Activated T-helper 1 cell treated with anti-CD3 and anti-CD28 coated beads, Interleukin-2, amount 50 U/mL, for 16 hours (primary cell): ENCODE data around the gene MTHFR.

Experiments used
- DNase-seq, 2 donors: peaks; one replicate each; pipeline ENCODE4 v3.0.0-alpha.2; 2020; ENCODE audit warnings: low read depth in 1 of 2, low spot score in 1 of 2

Gene MTHFR

DNA sequence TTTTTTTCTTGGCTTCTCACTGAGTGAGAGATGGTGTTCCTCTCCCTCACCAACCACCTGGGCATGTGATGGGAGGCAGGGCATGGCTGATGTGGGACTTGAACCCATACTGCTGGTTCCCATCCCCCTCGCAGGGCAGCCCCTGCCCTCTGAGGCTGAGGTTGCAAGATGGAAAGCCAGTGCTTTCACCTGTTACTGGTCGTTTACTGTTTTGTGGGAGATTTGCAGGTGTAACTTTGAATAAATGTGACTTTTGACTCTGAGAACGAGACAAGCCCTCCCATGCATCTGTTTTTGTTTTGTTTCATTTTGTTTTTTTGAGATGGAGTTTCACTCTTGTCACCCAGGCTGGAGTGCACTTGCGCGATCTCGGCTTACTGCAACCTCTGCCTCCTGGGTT is 22.2 kb downstream of the MTHFR start:
- no peak for DNase-seq

- no peak for DNase-seq
Measured at GRCh38 chr1:11782127-11782708, 23.5 kb downstream of the MTHFR start.

- no peak for DNase-seq
Measured at GRCh38 chr1:11781297-11781696, 24.5 kb downstream of the MTHFR start.

- no peak for DNase-seq
Measured at GRCh38 chr1:11780380-11781147, 25.2 kb downstream of the MTHFR start.

GRCh38 chr1:11779715-11780379 is 25.9 kb downstream of the MTHFR start:
- no peak for DNase-seq

DNA sequence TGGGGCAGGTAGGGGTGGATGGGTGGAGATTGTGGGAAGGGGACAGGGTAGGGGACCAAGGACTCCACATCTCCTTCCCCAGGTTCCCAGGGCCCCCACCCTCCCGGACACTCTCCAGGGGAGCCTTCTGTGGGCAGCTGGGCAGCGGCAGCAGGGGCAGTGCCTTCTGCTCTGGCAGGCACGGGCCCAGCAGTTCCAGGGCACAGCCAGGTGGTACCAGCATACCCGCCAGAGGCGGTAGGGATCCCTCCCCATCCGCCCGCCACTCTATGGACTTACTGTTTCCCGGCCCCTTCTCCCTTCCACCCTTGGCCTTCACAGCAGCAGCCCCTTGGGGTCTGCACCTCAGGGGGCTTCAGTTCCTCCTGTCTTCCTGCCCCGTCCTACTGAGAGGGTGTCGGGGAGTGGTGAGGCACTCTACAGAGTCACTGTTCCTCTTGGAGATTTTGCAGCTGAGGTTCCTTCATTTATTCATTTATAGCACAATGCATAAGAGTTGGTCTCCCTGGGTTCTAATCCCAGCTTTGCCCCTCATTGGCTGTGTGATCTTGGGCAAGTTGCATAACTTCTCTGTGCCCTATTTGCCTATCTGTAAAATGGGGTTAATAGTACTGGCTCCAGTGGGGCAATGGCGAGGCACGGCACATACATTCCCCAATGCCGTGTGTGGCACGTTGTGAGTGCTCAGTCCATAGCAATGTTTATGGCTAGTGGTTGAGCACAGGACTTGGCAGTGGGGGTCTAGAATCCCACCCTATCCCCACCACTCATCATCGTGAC is 26.7 kb downstream of the MTHFR start:
- DNase-seq: no peak

DNA sequence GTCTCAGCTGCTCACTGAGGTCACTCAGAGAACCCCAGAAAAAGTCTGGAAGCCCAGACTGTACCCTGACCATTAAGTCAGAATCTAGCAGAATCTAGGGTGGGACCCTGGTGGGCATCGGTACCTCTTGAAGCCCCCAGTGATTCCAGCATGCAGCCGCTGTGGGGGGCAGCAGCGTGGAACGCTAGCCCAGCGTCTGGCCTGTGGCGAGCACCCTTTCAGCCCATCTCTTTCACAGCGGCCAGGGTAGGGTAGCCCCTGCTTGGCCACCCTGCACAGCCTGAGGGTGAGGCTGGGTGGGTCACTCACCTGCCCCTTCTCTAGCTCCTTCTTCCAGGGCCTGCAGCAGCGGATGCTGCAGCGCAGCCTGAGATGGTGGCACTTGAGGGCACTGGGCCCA is 27.4 kb downstream of the MTHFR start:
- DNase-seq: no peak

- no peak for DNase-seq
Measured at GRCh38 chr1:11777658-11778322, 28.0 kb downstream of the MTHFR start.

- DNase-seq: no peak
Measured at GRCh38 chr1:11774753-11775152, 31.0 kb downstream of the MTHFR start.

DNA sequence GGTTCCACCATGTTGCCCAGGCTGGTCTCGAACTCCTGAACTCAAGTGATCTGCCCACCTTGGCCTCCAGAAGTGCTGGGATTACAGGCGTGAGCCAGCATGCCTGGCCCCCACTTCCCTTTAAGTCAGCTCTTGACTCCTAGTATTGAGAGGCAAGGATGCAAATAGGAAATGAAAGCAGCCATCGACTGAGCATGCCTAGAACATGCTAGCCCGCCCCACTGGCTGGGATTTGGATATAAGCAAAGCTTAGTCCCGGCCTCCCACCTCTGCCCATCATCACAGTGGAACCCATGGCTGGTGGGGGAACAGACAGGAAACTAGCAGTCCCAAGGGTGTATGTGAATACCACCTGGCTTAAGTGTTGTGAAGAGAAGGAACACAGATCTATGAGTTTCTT is 33.3 kb downstream of the MTHFR start:
- no peak for DNase-seq

GRCh38 chr1:11771481-11772043 is 34.2 kb downstream of the MTHFR start:
- no peak for DNase-seq

DNA sequence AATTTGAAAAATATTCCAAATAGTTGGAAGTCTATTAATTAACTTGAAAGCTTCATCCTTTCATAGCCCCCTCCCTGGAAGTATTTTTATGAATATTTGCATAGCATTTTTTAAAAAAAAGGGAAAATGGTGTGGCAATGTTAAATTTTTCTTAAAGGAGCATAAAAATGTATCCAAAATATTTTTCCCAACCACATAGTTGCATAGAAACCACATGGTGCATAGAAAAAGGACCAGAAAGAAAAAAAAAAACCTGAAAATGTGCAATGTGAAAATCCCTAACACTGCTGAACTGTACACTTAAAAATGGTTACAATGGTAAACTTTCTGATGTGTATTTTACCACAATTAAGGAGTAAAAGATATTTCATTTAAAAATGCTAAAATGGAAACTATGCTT is 35.8 kb downstream of the MTHFR start:
- DNase-seq: no peak

GRCh38 chr1:11769274-11769673 is 36.5 kb downstream of the MTHFR start:
- DNase-seq: no peak

DNA sequence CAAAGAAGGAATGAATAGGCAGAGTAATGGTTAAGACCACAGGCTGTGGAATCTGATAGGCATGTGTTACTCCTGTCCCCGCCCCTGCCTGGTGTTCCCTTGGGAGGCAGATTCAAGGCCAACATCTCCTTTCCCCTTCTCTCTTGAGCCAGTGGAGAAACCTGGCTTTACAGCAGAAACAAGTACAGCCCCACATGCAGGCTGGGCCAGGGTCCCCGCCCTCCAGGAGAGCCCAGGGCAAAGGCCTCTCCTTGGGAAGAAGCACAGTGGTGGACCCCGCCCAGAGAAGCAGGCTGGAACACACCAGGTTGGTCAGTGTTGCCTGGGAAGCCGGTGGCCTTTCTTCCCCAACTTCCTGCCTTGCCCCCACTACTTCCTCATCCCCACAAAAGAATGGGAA is 36.9 kb downstream of the MTHFR start:
- DNase-seq: no peak

DNA sequence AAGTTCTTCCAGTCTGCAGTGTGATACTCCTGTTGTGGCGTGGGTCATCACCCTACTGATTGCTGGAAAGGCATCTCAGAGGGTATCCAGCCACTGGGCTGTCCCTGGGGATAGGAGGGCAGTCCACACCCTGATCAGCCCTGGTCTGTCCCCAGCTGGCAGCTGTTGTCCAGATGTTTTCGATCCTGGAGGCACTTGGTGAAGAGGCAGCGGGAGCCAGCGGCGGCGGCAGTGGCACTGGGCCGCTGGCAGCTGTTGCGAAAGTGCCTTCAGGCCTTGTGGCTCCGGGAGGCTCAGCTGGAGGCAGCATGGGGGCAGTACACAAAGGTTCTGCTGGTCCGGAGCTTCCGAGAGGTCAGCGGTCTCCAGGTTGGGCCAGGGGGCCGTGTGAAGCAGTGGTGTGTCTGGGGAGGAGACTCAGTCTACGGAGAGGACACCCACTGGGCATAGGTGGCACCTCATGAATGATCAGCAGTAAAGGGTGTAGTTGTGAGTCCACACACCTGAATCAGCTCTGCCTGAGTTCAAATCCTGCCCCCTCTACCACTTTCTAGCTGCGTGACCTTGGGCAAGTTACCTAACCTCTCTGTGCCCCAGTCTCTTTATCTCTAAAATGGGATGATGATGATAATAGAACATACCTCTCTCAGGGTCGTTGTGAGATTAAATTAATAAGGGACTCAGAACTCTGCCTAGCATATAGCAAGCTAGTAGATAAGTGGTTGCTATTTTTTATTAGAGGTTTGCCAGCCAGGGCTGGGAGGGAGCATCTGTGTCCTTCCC is 37.7 kb downstream of the MTHFR start:
- no peak for DNase-seq

GRCh38 chr1:11766429-11766776 is 39.4 kb downstream of the MTHFR start:
- no peak for DNase-seq

DNA sequence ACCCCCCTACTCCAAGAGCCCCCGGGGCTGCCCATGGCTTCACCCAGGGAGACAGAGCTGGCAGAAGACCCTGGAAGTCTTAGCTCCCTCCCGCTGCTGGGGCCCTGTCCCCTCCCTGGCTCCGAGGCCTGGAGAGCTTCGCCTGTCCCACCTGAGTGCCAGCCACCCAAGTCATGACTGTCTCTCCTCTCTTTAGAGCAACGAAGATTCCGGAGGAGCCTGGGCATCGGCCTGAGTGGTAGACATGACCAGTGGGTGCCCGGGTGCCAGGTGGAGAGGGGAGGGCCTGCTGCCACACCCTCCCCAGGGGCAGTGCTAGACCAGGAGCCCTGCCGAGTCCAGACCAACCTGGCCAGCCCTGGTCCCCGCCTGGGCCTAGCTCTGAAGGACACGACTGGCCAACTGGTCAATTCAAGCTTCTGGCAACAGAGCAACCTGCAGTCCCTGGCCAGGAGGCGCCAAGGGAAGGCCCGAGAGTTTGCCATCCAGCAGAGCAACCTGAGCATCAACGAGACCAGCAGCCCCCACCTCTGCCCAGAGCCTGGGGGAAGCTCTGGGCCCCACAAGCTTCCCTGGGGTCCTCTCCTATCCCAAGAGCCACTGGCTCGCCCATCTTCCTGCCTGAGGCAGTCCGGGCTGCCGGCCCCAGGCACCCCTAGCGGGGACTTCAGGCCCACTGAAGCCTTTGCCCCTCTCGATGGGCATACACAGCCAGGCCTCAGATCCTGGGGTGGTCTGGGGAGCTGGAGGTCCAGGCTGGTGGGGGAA is 39.9 kb downstream of the MTHFR start:
- DNase-seq: no peak

GRCh38 chr1:11764519-11764918 is 41.2 kb downstream of the MTHFR start:
- DNase-seq: no peak

DNA sequence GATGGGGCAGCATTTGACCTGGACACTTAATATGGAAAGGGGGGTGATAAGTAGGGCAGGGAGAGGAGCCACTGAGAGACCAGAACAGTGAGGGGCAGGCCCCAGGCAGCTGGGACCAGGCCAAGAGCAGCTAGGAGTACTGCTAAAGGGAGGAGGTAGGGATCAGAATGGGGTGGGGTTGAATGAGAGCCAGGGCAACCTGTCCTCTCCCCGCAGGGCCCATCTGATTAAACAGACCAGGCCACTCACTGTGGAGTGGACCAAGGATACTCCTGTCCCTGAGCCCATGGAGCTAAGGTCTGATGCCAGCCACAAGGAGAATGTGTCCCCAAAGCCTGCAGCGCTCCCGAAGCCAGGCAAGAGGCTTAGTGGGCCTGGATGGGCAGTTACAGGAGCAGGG is 41.6 kb downstream of the MTHFR start:
- no peak for DNase-seq
